ENCODE results near the gene PRSS53.

PRSS53 gene

DNA sequence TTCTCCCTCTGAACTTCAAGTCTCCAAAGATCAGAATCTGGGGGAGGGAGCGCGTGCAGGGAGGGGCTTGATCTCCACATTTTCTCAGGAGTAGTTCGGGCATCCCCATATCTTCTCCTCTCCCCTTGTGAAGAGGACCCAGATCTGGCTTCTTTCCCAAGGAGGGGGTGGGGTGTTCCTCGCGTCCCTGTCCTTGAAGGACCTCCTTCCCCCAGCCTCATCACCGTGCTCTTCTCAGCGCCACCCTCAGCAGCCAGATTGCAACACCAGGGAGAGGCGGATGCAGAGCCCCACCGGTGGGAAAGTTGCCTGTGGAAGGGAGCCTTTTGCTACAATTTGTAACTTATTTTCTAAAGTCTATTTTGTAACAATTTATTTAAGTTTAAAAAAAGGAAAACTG, 5.7 kb downstream of the PRSS53 start:
- no peak for DNase-seq
- WGBS (ENCODE audit: extremely low coverage, insufficient coverage, low lambda C conversion rate): no CpG with 5 or more reads among the region's 9 CpGs
- H3K79me1 ChIP-seq (ENCODE audit: low read length): peaks cover 2% of the 10 kb centered on the region

DNA sequence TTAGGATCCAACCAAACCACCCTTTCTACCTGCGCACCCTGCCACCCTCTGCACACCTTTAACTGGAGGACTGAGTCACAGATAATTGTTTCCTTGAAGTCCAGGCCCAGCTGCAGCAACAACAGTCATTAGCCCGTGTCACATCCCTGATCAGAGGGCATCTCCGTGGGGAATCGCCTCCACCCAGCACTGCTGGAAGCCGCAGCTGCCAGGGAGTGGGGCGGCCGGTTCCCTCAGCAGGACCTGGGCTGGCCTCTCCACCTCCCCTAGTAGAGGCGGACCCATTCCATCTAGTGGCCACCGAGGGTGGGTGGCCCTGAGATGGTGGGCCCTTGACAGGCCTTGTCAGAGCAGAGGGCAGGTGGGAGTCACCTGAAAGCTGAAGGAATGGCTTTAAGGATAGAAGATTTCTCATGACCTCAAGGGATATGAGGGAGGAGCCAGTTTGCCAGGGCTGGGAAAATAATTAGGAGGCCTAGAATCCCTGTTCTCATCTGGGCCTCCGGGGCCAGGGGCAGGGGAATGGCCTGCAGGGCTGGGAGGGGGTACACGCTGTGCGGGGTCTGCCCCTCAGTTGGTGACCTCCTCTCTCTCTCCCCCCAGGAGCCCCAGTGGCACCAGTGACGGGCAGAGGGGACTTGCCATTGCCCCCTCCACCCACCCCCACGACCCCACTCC, 6.2 kb downstream of the PRSS53 start:
- no peak overlapping the region for H2BK15ac ChIP-seq (replicated peaks; ENCODE audit: low read depth)
- no peak overlapping the region for H3K4me2 ChIP-seq (ENCODE audit: low read length)
- H3K9ac ChIP-seq (ENCODE audit: low read length): no peak overlapping the region
- peaks cover 4% of the 10 kb centered on the region for H3K79me1 ChIP-seq (ENCODE audit: low read length)
- no peaks in the 10 kb centered on the region for H3K4me1 ChIP-seq (ENCODE audit: control insufficient read depth, low read depth, low read length)
- no peak overlapping the region for H4K5ac ChIP-seq (ENCODE audit: low read length)
- H3K56ac ChIP-seq (ENCODE audit: low read length): no peak overlapping the region
- no peak overlapping the region for H2AK5ac ChIP-seq (ENCODE audit: low read length)
- H3K79me2 ChIP-seq (ENCODE audit: control insufficient read depth, insufficient read depth, low read length): no peaks in the 10 kb centered on the region
- H3K36me3 ChIP-seq (ENCODE audit: control insufficient read depth, insufficient read depth, low read length): no peaks in the 10 kb centered on the region
- H3K4ac ChIP-seq (ENCODE audit: low read depth, low read length): no peak overlapping the region
- H3K27me3 ChIP-seq (ENCODE audit: insufficient read depth, low read length, poor library complexity): no peaks in the 10 kb centered on the region
- no peak overlapping the region for H2BK5ac ChIP-seq (ENCODE audit: low read length)
- H3K4me3 ChIP-seq (ENCODE audit: low read length): no peak overlapping the region
- no peak overlapping the region for H3K27ac ChIP-seq (ENCODE audit: low read depth, low read length)
- no peak overlapping the region for H2BK120ac ChIP-seq (ENCODE audit: low read depth, low read length)
- no CpG with 5 or more reads among the region's 14 CpGs for WGBS (ENCODE audit: extremely low coverage, insufficient coverage, low lambda C conversion rate)
- no peak overlapping the region for H4K8ac ChIP-seq (ENCODE audit: low read depth, low read length)
- no peak overlapping the region for H3K18ac ChIP-seq (ENCODE audit: low read length)
- no peak for DNase-seq
- H3K23ac ChIP-seq (ENCODE audit: low read length): no peak overlapping the region

More for the DNA sequence above, 5.7 kb downstream of the PRSS53 start:
- Histone ChIP-seq H3K27ac (ENCODE audit: low read depth, low read length) (no peak overlapping the region), H4K5ac (ENCODE audit: low read length) (no peak overlapping the region), H3K9ac (ENCODE audit: low read length) (no peak overlapping the region), H2BK120ac (ENCODE audit: low read depth, low read length) (no peak overlapping the region), H3K79me2 (ENCODE audit: control insufficient read depth, insufficient read depth, low read length) (no peaks in the 10 kb centered on the region), H3K18ac (ENCODE audit: low read length) (no peak overlapping the region), H3K56ac (ENCODE audit: low read length) (no peak overlapping the region), H3K23ac (ENCODE audit: low read length) (no peak overlapping the region), H4K8ac (ENCODE audit: low read depth, low read length) (no peak overlapping the region), H2AK5ac (ENCODE audit: low read length) (no peak overlapping the region), H2BK5ac (ENCODE audit: low read length) (no peak overlapping the region), H3K4me2 (ENCODE audit: low read length) (no peak overlapping the region), H3K36me3 (ENCODE audit: control insufficient read depth, insufficient read depth, low read length) (no peaks in the 10 kb centered on the region), H3K4me3 (ENCODE audit: low read length) (no peak overlapping the region), H3K4ac (ENCODE audit: low read depth, low read length) (no peak overlapping the region), H3K4me1 (ENCODE audit: control insufficient read depth, low read depth, low read length) (no peaks in the 10 kb centered on the region), H2BK15ac (replicated peaks; ENCODE audit: low read depth) (no peak overlapping the region), H3K27me3 (ENCODE audit: insufficient read depth, low read length, poor library complexity) (no peaks in the 10 kb centered on the region)

DNA sequence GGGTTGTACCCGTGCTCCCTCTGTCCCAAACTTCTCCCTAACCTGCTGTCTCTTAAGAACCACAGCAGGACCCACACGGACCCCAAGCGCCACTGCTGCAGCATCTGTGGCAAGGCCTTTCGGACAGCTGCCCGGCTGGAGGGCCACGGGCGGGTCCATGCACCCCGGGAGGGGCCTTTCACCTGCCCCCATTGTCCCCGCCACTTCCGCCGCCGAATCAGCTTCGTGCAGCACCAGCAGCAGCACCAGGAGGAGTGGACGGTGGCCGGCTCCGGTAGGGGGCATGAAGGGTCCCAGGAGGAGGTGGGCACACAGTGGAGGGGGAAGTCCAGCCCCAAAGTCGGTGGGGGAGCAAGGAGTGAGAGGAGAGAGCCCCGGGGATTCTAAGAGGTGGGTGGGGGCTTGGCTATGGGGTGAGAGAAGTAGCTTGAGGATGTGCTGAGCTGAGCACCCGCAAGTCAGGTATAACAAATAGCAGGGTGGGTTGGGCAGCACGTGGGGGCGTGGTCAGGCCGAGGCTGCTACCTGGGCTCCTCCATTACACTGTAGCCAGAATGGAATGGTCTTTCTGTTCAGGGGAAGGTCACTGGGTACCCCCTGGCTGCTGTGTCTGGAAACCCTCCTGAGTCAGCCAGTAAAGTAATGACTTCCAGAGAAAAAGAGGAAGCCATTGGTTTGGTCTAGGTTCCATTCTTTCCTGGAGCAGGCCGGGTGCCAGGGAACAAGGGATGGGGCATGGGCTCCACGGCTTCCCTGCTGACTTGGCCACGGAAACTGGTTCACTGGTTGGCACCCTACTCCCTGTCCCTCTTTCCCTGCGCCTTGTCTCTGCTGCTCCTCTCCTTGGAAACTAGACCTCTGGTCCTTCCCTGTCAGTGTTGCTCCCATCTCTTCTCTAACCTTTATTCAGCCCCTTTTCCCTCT, 7.1 kb downstream of the PRSS53 start:
- Histone ChIP-seq H3K79me1 (ENCODE audit: low read length) (peaks cover 4% of the 10 kb centered on the region), H3K27me3 (ENCODE audit: insufficient read depth, low read length, poor library complexity) (no peaks in the 10 kb centered on the region), H3K27ac (ENCODE audit: low read depth, low read length) (no peak overlapping the region), H4K5ac (ENCODE audit: low read length) (no peak overlapping the region), H3K4me1 (ENCODE audit: control insufficient read depth, low read depth, low read length) (no peaks in the 10 kb centered on the region), H3K4me2 (ENCODE audit: low read length) (no peak overlapping the region), H3K4ac (ENCODE audit: low read depth, low read length) (no peak overlapping the region), H3K36me3 (ENCODE audit: control insufficient read depth, insufficient read depth, low read length) (no peaks in the 10 kb centered on the region), H3K9ac (ENCODE audit: low read length) (no peak overlapping the region), H3K23ac (ENCODE audit: low read length) (no peak overlapping the region), H4K8ac (ENCODE audit: low read depth, low read length) (no peak overlapping the region), H2AK5ac (ENCODE audit: low read length) (no peak overlapping the region), H2BK5ac (ENCODE audit: low read length) (no peak overlapping the region), H3K56ac (ENCODE audit: low read length) (no peak overlapping the region), H3K79me2 (ENCODE audit: control insufficient read depth, insufficient read depth, low read length) (peaks cover 3% of the 10 kb centered on the region), H3K18ac (ENCODE audit: low read length) (no peak overlapping the region), H2BK120ac (ENCODE audit: low read depth, low read length) (no peak overlapping the region), H2BK15ac (replicated peaks; ENCODE audit: low read depth) (no peak overlapping the region), H3K4me3 (ENCODE audit: low read length) (no peak overlapping the region)
- no CpG with 5 or more reads among the region's 26 CpGs for WGBS (ENCODE audit: extremely low coverage, insufficient coverage, low lambda C conversion rate)
- no peak for DNase-seq

DNA sequence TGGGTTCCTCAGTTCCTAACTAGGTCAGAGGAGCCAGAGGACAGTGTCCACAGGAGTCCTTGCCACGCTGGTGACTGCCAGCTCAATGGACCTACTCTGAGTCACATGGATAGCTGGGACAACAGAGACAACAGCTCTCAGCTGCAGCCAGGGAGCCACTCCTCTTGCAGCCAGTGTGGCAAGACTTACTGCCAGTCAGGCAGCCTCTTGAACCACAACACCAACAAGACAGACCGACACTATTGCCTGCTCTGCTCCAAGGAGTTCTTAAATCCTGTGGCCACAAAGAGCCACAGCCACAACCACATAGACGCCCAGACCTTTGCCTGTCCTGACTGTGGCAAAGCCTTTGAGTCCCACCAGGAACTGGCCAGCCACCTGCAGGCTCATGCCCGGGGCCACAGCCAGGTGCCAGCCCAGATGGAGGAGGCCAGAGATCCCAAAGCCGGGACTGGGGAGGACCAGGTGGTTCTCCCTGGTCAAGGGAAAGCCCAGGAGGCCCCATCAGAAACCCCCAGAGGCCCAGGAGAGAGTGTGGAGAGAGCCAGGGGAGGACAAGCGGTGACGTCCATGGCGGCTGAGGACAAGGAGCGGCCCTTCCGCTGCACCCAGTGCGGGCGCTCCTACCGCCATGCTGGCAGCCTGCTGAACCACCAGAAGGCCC, 7.9 kb downstream of the PRSS53 start:
- Histone ChIP-seq H3K27ac (ENCODE audit: low read depth, low read length) (no peak overlapping the region), H4K5ac (ENCODE audit: low read length) (no peak overlapping the region), H3K79me2 (ENCODE audit: control insufficient read depth, insufficient read depth, low read length) (peaks cover 3% of the 10 kb centered on the region), H2BK5ac (ENCODE audit: low read length) (no peak overlapping the region), H3K9ac (ENCODE audit: low read length) (no peak overlapping the region), H3K18ac (ENCODE audit: low read length) (no peak overlapping the region), H3K27me3 (ENCODE audit: insufficient read depth, low read length, poor library complexity) (no peaks in the 10 kb centered on the region), H2BK15ac (replicated peaks; ENCODE audit: low read depth) (no peak overlapping the region), H3K4me3 (ENCODE audit: low read length) (no peak overlapping the region), H2AK5ac (ENCODE audit: low read length) (no peak overlapping the region), H3K23ac (ENCODE audit: low read length) (no peak overlapping the region), H2BK120ac (ENCODE audit: low read depth, low read length) (no peak overlapping the region), H3K36me3 (ENCODE audit: control insufficient read depth, insufficient read depth, low read length) (no peaks in the 10 kb centered on the region), H4K8ac (ENCODE audit: low read depth, low read length) (no peak overlapping the region), H3K56ac (ENCODE audit: low read length) (no peak overlapping the region), H3K4me2 (ENCODE audit: low read length) (no peak overlapping the region), H3K4me1 (ENCODE audit: control insufficient read depth, low read depth, low read length) (no peaks in the 10 kb centered on the region), H3K4ac (ENCODE audit: low read depth, low read length) (no peak overlapping the region), H3K79me1 (ENCODE audit: low read length) (peaks cover 9% of the 10 kb centered on the region)
- no peak for DNase-seq
- no CpG with 5 or more reads among the region's 13 CpGs for WGBS (ENCODE audit: extremely low coverage, insufficient coverage, low lambda C conversion rate)

DNA sequence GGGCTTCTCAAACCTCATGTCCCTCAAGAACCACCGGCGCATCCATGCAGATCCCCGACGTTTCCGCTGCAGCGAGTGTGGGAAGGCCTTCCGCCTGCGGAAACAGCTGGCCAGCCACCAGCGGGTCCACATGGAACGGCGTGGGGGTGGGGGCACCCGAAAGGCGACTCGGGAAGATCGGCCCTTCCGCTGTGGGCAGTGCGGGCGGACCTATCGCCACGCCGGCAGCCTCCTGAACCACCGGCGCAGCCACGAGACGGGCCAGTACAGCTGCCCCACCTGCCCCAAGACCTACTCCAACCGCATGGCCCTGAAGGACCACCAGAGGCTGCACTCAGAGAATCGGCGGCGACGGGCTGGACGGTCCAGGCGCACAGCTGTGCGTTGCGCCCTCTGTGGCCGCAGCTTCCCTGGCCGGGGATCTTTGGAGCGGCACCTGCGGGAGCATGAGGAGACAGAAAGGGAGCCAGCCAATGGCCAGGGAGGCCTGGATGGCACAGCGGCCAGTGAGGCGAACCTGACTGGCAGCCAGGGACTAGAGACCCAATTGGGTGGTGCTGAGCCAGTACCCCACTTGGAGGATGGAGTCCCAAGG, 8.6 kb downstream of the PRSS53 start:
- H3K4ac ChIP-seq (ENCODE audit: low read depth, low read length): no peak overlapping the region
- H3K18ac ChIP-seq (ENCODE audit: low read length): no peak overlapping the region
- H3K27me3 ChIP-seq (ENCODE audit: insufficient read depth, low read length, poor library complexity): no peaks in the 10 kb centered on the region
- H3K27ac ChIP-seq (ENCODE audit: low read depth, low read length): no peak overlapping the region
- no peak for DNase-seq
- no peaks in the 10 kb centered on the region for H3K4me1 ChIP-seq (ENCODE audit: control insufficient read depth, low read depth, low read length)
- no peak overlapping the region for H3K4me2 ChIP-seq (ENCODE audit: low read length)
- H4K8ac ChIP-seq (ENCODE audit: low read depth, low read length): no peak overlapping the region
- peaks cover 3% of the 10 kb centered on the region for H3K79me2 ChIP-seq (ENCODE audit: control insufficient read depth, insufficient read depth, low read length)
- no peak overlapping the region for H3K4me3 ChIP-seq (ENCODE audit: low read length)
- no peak overlapping the region for H3K56ac ChIP-seq (ENCODE audit: low read length)
- no peak overlapping the region for H3K23ac ChIP-seq (ENCODE audit: low read length)
- H4K5ac ChIP-seq (ENCODE audit: low read length): no peak overlapping the region
- no CpG with 5 or more reads among the region's 40 CpGs for WGBS (ENCODE audit: extremely low coverage, insufficient coverage, low lambda C conversion rate)
- no peak overlapping the region for H2AK5ac ChIP-seq (ENCODE audit: low read length)
- H2BK15ac ChIP-seq (replicated peaks; ENCODE audit: low read depth): no peak overlapping the region
- H3K79me1 ChIP-seq (ENCODE audit: low read length): peaks cover 9% of the 10 kb centered on the region
- H3K36me3 ChIP-seq (ENCODE audit: control insufficient read depth, insufficient read depth, low read length): no peaks in the 10 kb centered on the region
- no peak overlapping the region for H2BK5ac ChIP-seq (ENCODE audit: low read length)
- no peak overlapping the region for H2BK120ac ChIP-seq (ENCODE audit: low read depth, low read length)
- no peak overlapping the region for H3K9ac ChIP-seq (ENCODE audit: low read length)

All from mesendoderm (in vitro differentiated cells).